Measurements from ENCODE around the gene TTLL8. TPM values are rescaled to one million over a fixed set of nuclear protein-coding genes. Genes with fewer than 3 reads are reported as not detected.

The TTLL8 gene
- total and polyA plus RNA-seq, 2 donors (not counting 3 experiments of a cell fraction or from before 2014, with no cell fraction given): not detected

DNA sequence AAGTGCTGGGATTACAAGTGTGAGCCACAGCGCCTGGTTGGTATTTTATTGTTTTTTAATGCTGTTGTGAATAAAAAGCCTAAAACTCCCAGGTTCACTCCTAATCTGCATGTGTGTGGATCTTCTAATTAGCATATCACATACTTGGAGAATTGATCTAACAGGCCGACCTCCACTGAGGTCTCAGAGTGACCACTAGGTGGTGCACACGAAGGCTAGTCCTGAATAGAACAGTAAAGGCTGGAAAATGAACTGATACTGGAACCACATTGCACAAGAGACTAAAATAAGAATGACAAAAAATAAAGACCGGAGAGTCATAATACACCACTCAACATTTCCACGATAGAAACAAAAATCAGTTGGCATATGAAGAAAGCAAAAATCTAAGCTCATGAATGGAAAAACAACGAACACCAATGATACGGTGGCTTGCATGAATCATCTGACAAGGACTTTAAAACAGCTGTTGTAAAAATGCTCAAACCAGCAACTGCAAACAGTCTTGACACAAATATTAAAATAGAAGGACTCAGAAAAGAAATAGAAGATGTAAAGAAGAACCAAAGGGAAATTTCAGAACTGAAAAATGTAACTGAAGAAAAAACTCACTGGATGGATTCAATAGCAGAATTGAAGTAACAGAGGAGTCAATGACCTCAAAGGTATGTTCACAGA, 78.4 kb downstream of the TTLL8 start:
- Histone ChIP-seq H3K9ac (replicated peaks; ENCODE audit: extremely low read depth, insufficient read depth, low read length) (no peak overlapping the region), H3K27me3 (ENCODE audit: control insufficient read depth in 2 of 2, insufficient read depth in 2 of 2, low read length in 2 of 2) (peaks cover 7 to 8% of the 10 kb centered on the region in 2 experiments), H3K36me3 (ENCODE audit: control insufficient read depth in 2 of 2, extremely low read depth in 1 of 2, insufficient read depth in 2 of 2, low read length in 2 of 2) (no peaks in the 10 kb centered on the region), H3K9me1 (replicated peaks; ENCODE audit: control insufficient read depth, extremely low read depth, insufficient read depth, low read length) (no peaks in the 10 kb centered on the region), H3K27ac (ENCODE audit: insufficient read depth, low read depth, low read length) (no peak overlapping the region), H3K4me2 (ENCODE audit: insufficient read depth, low read length) (no peak overlapping the region), H4K20me1 (replicated peaks; ENCODE audit: control insufficient read depth, extremely low read depth, insufficient read depth, low read length) (no peaks in the 10 kb centered on the region), H3K9me3 (replicated peaks; ENCODE audit: control insufficient read depth, insufficient read depth, low read length) (no peaks in the 10 kb centered on the region), H2AFZ (ENCODE audit: low read depth, low read length) (no peak overlapping the region), H3K79me2 (ENCODE audit: control insufficient read depth, insufficient read depth, low read length) (no peaks in the 10 kb centered on the region), H3K4me3 (replicated peaks in 1 of 3; ENCODE audit: insufficient read depth in 1 of 3, low read depth in 1 of 3, low read length in 3 of 3) (no peak overlapping the region), H3K4me1 (ENCODE audit: control insufficient read depth, extremely low read depth, insufficient read depth, low read length) (peaks cover 4% of the 10 kb centered on the region)
- no peak for TF ChIP-seq MAX (IDR thresholded peaks at IDR 0.05; ENCODE audit: insufficient read depth, insufficient read length)
- no peak for TF ChIP-seq POLR2A (IDR thresholded peaks at IDR 0.05; ENCODE audit: low read depth, low read length)
- no peak for TF ChIP-seq POLR2AphosphoS5 (IDR thresholded peaks at IDR 0.05; ENCODE audit: insufficient read depth, low read depth, low read length)
- TF ChIP-seq, protein P1, sequence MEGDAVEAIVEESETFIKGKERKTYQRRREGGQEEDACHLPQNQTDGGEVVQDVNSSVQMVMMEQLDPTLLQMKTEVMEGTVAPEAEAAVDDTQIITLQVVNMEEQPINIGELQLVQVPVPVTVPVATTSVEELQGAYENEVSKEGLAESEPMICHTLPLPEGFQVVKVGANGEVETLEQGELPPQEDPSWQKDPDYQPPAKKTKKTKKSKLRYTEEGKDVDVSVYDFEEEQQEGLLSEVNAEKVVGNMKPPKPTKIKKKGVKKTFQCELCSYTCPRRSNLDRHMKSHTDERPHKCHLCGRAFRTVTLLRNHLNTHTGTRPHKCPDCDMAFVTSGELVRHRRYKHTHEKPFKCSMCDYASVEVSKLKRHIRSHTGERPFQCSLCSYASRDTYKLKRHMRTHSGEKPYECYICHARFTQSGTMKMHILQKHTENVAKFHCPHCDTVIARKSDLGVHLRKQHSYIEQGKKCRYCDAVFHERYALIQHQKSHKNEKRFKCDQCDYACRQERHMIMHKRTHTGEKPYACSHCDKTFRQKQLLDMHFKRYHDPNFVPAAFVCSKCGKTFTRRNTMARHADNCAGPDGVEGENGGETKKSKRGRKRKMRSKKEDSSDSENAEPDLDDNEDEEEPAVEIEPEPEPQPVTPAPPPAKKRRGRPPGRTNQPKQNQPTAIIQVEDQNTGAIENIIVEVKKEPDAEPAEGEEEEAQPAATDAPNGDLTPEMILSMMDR (IDR thresholded peaks at IDR 0.05; ENCODE audit: extremely low read depth in 1 of 2, insufficient read depth in 1 of 2, low read depth in 1 of 2, low read length in 2 of 2): peak; percentile 68 to 80
- TF ChIP-seq MYC (IDR thresholded peaks at IDR 0.05; ENCODE audit: low read depth, low read length): no peak
- no peak for TF ChIP-seq JUN (IDR thresholded peaks at IDR 0.05; ENCODE audit: borderline replicate concordance, insufficient read depth, insufficient read length, low read depth)
- no peak for TF ChIP-seq FOS (IDR thresholded peaks at IDR 0.05; ENCODE audit: borderline replicate concordance, insufficient read depth, low read length)
- DNase-seq (ENCODE audit: low read depth, low spot score) (peak; percentile 53), FAIRE-seq (peak; percentile 87)
- BruUV-seq (replicated peaks): no TSS peak
- dilution Hi-C loops (cut with MboI; ENCODE audit: extremely low pct_ligation_motif_present, low sequenced_read_pairs) (no loop called here), intact Hi-C loops (cut with micrococcal nuclease) (loop anchor here (2.0 to 10.0 kb wide), 2 partner anchors 51 to 225 kb away; partner anchors contain the start of gene SELENOO)
- ChIA-PET POLR2A (no interaction called here), CTCF (interaction anchor here (0.7 to 2.4 kb wide), 5 partner anchors 9 to 50 kb away, joined by 3 to 14 read pairs (median 3); no protein-coding TSS in a partner anchor)
